Measurements from ENCODE around the gene DCTPP1. TPM values are rescaled to one million over a fixed set of nuclear protein-coding genes. Genes with fewer than 3 reads are reported as not detected.
"Not testable (repeated sequence)": the region's sequence is repeated elsewhere in the genome, so short reads cannot be mapped to it uniquely, and the experiment has no call there.

The DCTPP1 gene
- total RNA-seq, 1 donor from 2014 or later: 30.3 TPM

GRCh38 chr16:30401768-30402425 is 27.9 kb downstream of the DCTPP1 start:
- DNase-seq (ENCODE audit: low read depth): no peak
- FAIRE-seq: no peak
- Histone ChIP-seq H3K36me3 (ENCODE audit: control insufficient read depth, insufficient read depth, low read length) (peaks cover 3% of the 10 kb centered on the region), H3K4me3 (ENCODE audit: low read depth, low read length) (no peak overlapping the region), H3K27me3 (ENCODE audit: control insufficient read depth, insufficient read depth, low read length) (no peaks in the 10 kb centered on the region)
- TF ChIP-seq, protein P1, sequence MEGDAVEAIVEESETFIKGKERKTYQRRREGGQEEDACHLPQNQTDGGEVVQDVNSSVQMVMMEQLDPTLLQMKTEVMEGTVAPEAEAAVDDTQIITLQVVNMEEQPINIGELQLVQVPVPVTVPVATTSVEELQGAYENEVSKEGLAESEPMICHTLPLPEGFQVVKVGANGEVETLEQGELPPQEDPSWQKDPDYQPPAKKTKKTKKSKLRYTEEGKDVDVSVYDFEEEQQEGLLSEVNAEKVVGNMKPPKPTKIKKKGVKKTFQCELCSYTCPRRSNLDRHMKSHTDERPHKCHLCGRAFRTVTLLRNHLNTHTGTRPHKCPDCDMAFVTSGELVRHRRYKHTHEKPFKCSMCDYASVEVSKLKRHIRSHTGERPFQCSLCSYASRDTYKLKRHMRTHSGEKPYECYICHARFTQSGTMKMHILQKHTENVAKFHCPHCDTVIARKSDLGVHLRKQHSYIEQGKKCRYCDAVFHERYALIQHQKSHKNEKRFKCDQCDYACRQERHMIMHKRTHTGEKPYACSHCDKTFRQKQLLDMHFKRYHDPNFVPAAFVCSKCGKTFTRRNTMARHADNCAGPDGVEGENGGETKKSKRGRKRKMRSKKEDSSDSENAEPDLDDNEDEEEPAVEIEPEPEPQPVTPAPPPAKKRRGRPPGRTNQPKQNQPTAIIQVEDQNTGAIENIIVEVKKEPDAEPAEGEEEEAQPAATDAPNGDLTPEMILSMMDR (IDR thresholded peaks at IDR 0.05; ENCODE audit: insufficient read depth, low read length, severe bottlenecking): no peak

DNA sequence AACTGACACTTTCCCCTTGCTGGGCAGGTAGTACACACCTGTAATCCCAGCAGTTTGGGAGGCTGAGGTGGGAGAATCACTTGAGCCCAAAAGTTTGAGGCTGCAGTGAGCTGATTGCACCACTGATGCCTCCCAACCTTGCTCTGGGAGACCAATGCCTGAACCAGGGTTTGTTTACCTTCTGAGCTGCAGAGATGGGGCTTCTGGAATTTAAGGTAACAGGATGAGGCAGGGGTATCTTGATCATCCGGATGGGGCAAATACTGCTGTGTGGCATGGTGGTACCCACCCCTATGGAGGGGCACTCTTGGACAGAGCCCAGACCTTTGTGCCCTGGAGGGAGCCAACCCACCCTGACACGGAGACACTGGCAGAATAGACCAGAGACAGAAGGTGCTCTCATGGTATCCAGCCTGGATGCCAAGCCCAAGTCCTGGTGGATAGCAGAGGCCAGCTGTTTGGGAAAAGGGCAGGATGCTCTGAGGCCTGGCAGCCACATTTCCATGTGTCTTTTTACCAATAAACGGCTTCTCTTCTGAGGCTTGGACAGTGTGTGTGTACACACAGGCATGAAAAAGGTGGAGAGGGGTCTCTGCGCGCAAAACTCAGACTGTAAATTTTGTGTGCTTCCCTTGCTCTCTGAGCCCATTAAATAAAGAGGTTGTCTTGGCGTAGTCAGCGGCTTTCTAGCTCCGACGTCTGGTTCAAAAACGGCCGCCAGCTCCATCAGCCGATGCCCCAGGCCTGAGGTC is 30.2 kb downstream of the DCTPP1 start:
- DNase-seq (ENCODE audit: low read depth) (no peak), FAIRE-seq (no peak)
- Histone ChIP-seq H3K27me3 (ENCODE audit: control insufficient read depth, insufficient read depth, low read length) (no peaks in the 10 kb centered on the region), H3K4me3 (ENCODE audit: low read depth, low read length) (peak overlapping the region; percentile 73), H3K36me3 (ENCODE audit: control insufficient read depth, insufficient read depth, low read length) (peaks cover 3% of the 10 kb centered on the region)
- TF ChIP-seq, protein P1 (IDR thresholded peaks at IDR 0.05; ENCODE audit: insufficient read depth, low read length, severe bottlenecking): no peak

DNA sequence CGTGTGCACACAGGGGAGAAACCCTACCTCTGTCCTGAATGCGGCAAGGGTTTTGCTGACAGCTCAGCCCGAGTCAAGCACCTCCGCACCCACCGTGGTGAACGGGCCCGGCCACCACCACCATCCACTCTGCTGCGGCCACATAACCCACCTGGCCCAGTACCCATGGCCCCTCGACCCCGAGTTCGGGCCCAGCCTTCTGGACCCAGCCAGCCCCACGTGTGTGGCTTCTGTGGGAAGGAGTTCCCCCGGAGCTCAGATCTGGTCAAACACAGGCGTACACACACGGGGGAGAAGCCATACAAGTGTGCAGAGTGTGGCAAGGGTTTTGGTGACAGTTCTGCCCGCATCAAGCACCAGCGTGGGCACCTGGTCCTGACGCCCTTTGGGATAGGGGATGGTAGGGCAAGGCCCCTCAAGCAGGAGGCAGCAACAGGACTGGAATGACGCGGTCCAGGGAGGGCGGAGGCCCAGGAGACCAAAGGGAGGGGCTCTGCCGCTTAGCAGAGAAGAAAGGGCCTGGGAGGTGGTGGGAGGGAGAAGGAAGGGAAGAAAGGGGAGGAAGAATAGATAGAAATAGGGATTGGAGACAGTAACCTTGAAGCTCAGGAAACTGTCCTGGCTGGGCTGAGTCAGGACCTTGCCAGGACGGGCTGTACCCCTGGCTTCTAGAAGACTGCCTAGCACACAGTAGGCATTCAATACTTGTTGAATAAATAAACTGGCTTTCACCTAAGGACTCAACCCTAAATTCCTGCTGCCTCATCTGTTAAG is 31.0 kb downstream of the DCTPP1 start:
- H3K27me3 ChIP-seq (ENCODE audit: control insufficient read depth, insufficient read depth, low read length): no peaks in the 10 kb centered on the region
- no peak overlapping the region for H3K4me3 ChIP-seq (ENCODE audit: low read depth, low read length)
- peaks cover 3% of the 10 kb centered on the region for H3K36me3 ChIP-seq (ENCODE audit: control insufficient read depth, insufficient read depth, low read length)
- FAIRE-seq: no peak
- TF ChIP-seq, protein P1 (IDR thresholded peaks at IDR 0.05; ENCODE audit: insufficient read depth, low read length, severe bottlenecking): no peak
- DNase-seq (ENCODE audit: low read depth): no peak

DNA sequence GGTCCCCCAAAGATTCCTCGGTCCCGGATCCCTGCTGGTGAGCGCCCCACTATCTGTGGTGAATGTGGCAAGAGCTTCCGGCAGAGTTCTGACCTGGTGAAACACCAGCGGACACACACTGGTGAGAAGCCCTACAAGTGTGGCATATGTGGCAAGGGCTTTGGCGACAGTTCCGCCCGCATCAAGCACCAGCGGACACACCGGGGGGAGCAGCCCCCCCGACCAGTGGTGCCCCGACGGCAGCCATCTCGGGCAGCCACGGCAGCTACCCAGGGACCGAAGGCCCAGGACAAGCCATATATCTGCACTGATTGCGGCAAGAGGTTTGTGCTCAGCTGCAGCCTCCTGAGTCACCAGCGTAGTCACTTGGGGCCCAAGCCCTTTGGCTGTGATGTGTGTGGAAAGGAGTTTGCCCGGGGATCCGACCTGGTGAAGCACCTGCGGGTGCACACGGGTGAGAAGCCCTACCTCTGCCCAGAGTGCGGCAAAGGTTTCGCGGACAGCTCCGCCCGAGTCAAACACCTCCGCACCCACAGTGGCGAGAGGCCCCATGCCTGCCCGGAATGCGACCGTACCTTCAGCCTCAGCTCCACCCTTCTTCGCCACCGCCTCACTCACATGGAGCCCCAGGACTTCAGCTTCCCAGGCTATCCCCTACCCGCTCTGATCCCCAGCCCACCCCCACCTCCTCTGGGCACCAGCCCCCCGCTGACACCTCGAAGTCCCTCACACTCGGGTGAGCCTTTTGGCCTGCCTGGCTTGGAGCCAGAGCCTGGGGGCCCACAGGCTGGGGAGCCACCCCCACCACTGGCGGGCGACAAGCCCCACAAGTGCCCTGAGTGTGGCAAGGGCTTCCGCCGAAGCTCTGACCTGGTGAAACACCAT is 31.8 kb downstream of the DCTPP1 start:
- TF ChIP-seq, protein P1 (IDR thresholded peaks at IDR 0.05; ENCODE audit: insufficient read depth, low read length, severe bottlenecking): no peak

DNA sequence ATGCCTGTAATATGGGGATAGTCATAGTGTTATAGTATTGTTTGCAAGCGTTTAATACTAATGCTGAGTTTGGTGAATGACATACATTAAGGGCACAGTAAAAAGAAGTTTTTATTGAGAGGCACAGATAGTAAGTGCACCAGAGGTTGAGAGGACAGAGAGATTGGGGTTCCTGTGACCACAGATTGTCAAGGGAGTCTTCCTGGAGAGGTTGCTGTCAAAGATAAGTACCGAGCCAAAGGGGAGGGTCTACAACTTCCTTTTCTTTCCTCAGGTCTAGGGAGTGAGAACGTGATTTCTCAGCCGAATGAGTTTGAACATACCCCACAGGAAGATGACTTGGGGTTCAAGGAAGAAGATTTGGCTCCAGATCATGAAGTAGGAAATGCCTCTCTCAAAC is 32.8 kb downstream of the DCTPP1 start:
- TF ChIP-seq, protein P1 (IDR thresholded peaks at IDR 0.05; ENCODE audit: insufficient read depth, low read length, severe bottlenecking): no peak
- Histone ChIP-seq H3K36me3 (ENCODE audit: control insufficient read depth, insufficient read depth, low read length) (peaks cover 3% of the 10 kb centered on the region), H3K4me3 (ENCODE audit: low read depth, low read length) (no peak overlapping the region), H3K27me3 (ENCODE audit: control insufficient read depth, insufficient read depth, low read length) (no peaks in the 10 kb centered on the region)
- DNase-seq (ENCODE audit: low read depth) (no peak), FAIRE-seq (no peak)

More for the DNA sequence above, 31.8 kb downstream of the DCTPP1 start:
- no peak overlapping the region for H3K4me3 ChIP-seq (ENCODE audit: low read depth, low read length)
- H3K36me3 ChIP-seq (ENCODE audit: control insufficient read depth, insufficient read depth, low read length): peaks cover 3% of the 10 kb centered on the region
- DNase-seq (ENCODE audit: low read depth) (no peak), FAIRE-seq (no peak)
- H3K27me3 ChIP-seq (ENCODE audit: control insufficient read depth, insufficient read depth, low read length): no peaks in the 10 kb centered on the region

- DNase-seq (ENCODE audit: low read depth); H3K27me3 ChIP-seq (ENCODE audit: control insufficient read depth, insufficient read depth, low read length); FAIRE-seq; H3K36me3 ChIP-seq (ENCODE audit: control insufficient read depth, insufficient read depth, low read length); H3K4me3 ChIP-seq (ENCODE audit: low read depth, low read length): not testable (repeated sequence)
These were observed 33.2 kb downstream of the DCTPP1 start for GRCh38 chr16:30396627-30397026.
